H1 (cell line): ENCODE data around the gene CORO1C. TPM values are rescaled to one million over a fixed set of nuclear protein-coding genes. Genes with fewer than 3 reads are reported as not detected.
"Not testable (repeated sequence)": the region's sequence is repeated elsewhere in the genome, so short reads cannot be mapped to it uniquely, and the experiment has no call there.

Source experiments
- CTCF ChIA-PET: fragments of 300-600 bp; sonication (Branson Sonifier 250); formaldehyde crosslinking; loops from one replicate; lab custom pipeline; 2021; ENCODE audit not compliant: partially characterized antibody; lab: Charles Lee
- POLR2A ChIA-PET: fragments of 300-600 bp; sonication (Branson Sonifier 250); formaldehyde crosslinking; loops from one replicate; lab custom pipeline; 2021; ENCODE audit warnings: inconsistent platforms; ENCODE audit not compliant: partially characterized antibody; lab: Charles Lee
- DNase-seq, 2 experiments: peaks; one replicate each; pipeline versions ENCODE4 v3.0.0 to v3.0.0-alpha.2; 2010 to 2022; ENCODE audit warnings: low spot score in 2 of 2, low read depth in 1 of 2, mixed read lengths in 1 of 2
- FAIRE-seq: peaks from 2 replicates; lab custom pipeline; 2011; peaks lifted over from hg19 to GRCh38; lab: Jason Lieb, UNC
- H2AFZ ChIP-seq: 2 replicates; pipeline ENCODE4 v1.8.1; 2012; ENCODE audit warnings: low read length, inconsistent platforms
- H2AK5ac ChIP-seq: 2 replicates; pipeline ENCODE4 v1.6.1; 2013; ENCODE audit warnings: low read depth, low read length
- H2BK120ac ChIP-seq: replicated peaks from 2 replicates; pipeline ENCODE3; 2013; ENCODE audit warnings: low read depth, low read length, inconsistent platforms
- H2BK12ac ChIP-seq: 2 replicates; pipeline ENCODE4 v1.6.1; 2013; ENCODE audit warnings: low read depth, low read length
- H2BK15ac ChIP-seq: 2 replicates; pipeline ENCODE4 v1.6.1; 2013; ENCODE audit warnings: low read length
- H2BK20ac ChIP-seq: 2 replicates; pipeline ENCODE4 v1.6.1; 2013; ENCODE audit warnings: low read length
- H2BK5ac ChIP-seq: 2 replicates; pipeline ENCODE4 v1.6.1; 2013; ENCODE audit warnings: low read depth, low read length
- H3K14ac ChIP-seq: 2 replicates; pipeline ENCODE4 v1.6.1; 2013; ENCODE audit warnings: inconsistent platforms; ENCODE audit not compliant: insufficient read length
- H3K18ac ChIP-seq: 2 replicates; pipeline ENCODE4 v1.6.1; 2013; ENCODE audit warnings: low read length; ENCODE audit errors: extremely low read depth
- H3K23ac ChIP-seq: 2 replicates; pipeline ENCODE4 v1.6.1; 2013; ENCODE audit warnings: inconsistent platforms; ENCODE audit not compliant: insufficient read length
- H3K23me2 ChIP-seq: 2 replicates; pipeline ENCODE4 v1.6.1; 2013; ENCODE audit warnings: low read depth, low read length
- H3K27ac ChIP-seq: 2 replicates; pipeline ENCODE4 v1.6.1; 2011; ENCODE audit warnings: low read depth, low read length, inconsistent platforms
- H3K27me3 ChIP-seq, 4 experiments: replicated peaks in 1 of 4; 1 replicate in 1 of 4; 2 replicates in 3 of 4; pipeline versions ENCODE4 v1.6.1 to v1.8.1; 2011 to 2013; ENCODE audit warnings: low read length in 3 of 4, mild to moderate bottlenecking in 3 of 4, inconsistent platforms in 2 of 4, mixed read lengths in 2 of 4, moderate library complexity in 1 of 4; ENCODE audit not compliant: control insufficient read depth in 3 of 4, insufficient read depth in 3 of 4; ENCODE audit errors: extremely low read depth in 1 of 4
- H3K36me3 ChIP-seq, 4 experiments: 2 replicates each; pipeline versions ENCODE4 v1.6.1 to v1.8.1; 2011 to 2013; ENCODE audit warnings: mild to moderate bottlenecking in 4 of 4, low read length in 3 of 4, moderate library complexity in 2 of 4, control low read depth in 1 of 4, inconsistent platforms in 1 of 4; ENCODE audit not compliant: insufficient read depth in 4 of 4, control insufficient read depth in 2 of 4
- H3K4ac ChIP-seq: replicated peaks from 2 replicates; pipeline ENCODE3; 2013; ENCODE audit warnings: low read length, low read depth, mixed read lengths, inconsistent platforms; ENCODE audit not compliant: insufficient read length
- H3K4me1 ChIP-seq, 4 experiments: replicated peaks in 1 of 4; 1 replicate in 1 of 4; 2 replicates in 3 of 4; pipeline versions ENCODE4 v1.6.1 to v1.8.1; 2011 to 2013; ENCODE audit warnings: low read length in 3 of 4, inconsistent platforms in 2 of 4, mixed read lengths in 1 of 4; ENCODE audit not compliant: insufficient read depth in 4 of 4, control insufficient read depth in 3 of 4
- H3K4me2 ChIP-seq, 2 experiments: 2 replicates each; pipeline versions ENCODE4 v1.6.1 to v1.8.1; 2011 to 2013; ENCODE audit warnings: low read depth in 2 of 2, low read length in 2 of 2, control low read depth in 1 of 2, inconsistent platforms in 1 of 2, mild to moderate bottlenecking in 1 of 2; ENCODE audit not compliant: insufficient read depth in 1 of 2
- H3K4me3 ChIP-seq, 4 experiments: fragments of 200-600, 300-600 bp in 1 of 4; sonication (generic), shearing (Covaris generic), sonication (Bioruptor Twin) in 1 of 4; 2 replicates each; pipeline versions ENCODE4 v1.5.1 to v1.8.1; 2011 to 2016; ENCODE audit warnings: low read length in 4 of 4, low read depth in 3 of 4, control low read depth in 2 of 4, inconsistent platforms in 2 of 4, mild to moderate bottlenecking in 2 of 4, mixed read lengths in 1 of 4, moderate library complexity in 1 of 4; ENCODE audit not compliant: insufficient read depth in 2 of 4; ENCODE audit errors: extremely low read depth in 1 of 4
- H3K56ac ChIP-seq: replicated peaks from 2 replicates; pipeline ENCODE3; 2013; ENCODE audit warnings: low read depth, mild to moderate bottlenecking, mixed read lengths, low read length, inconsistent platforms; ENCODE audit not compliant: insufficient read length
- H3K79me1 ChIP-seq: 2 replicates; pipeline ENCODE4 v1.6.1; 2013; ENCODE audit warnings: low read depth, low read length, control low read depth
- H3K79me2 ChIP-seq, 2 experiments: 2 replicates each; pipeline versions ENCODE4 v1.6.1 to v1.8.1; 2012 to 2013; ENCODE audit warnings: low read length in 2 of 2, mild to moderate bottlenecking in 2 of 2, inconsistent platforms in 1 of 2; ENCODE audit not compliant: insufficient read depth in 2 of 2, control insufficient read depth in 1 of 2
- H3K9ac ChIP-seq, 4 experiments: replicated peaks in 1 of 4; 1 replicate in 1 of 4; 2 replicates in 3 of 4; pipeline versions ENCODE4 v1.6.1 to v1.8.1; 2011 to 2013; ENCODE audit warnings: low read depth in 3 of 4, low read length in 3 of 4, control low read depth in 2 of 4, mild to moderate bottlenecking in 2 of 4, moderate library complexity in 2 of 4, inconsistent platforms in 1 of 4; ENCODE audit errors: extremely low read depth in 1 of 4
- H3K9me3 ChIP-seq, 2 experiments: 2 replicates each; pipeline versions ENCODE4 v1.6.1 to v1.8.1; 2012 to 2013; ENCODE audit warnings: mild to moderate bottlenecking in 2 of 2, moderate library complexity in 2 of 2, control low read depth in 1 of 2, inconsistent platforms in 1 of 2, low read depth in 1 of 2, low read length in 1 of 2, mixed read lengths in 1 of 2; ENCODE audit not compliant: insufficient read depth in 2 of 2
- H4K20me1 ChIP-seq, 2 experiments: replicated peaks in 1 of 2; 2 replicates each; pipeline versions ENCODE3 to v1.8.1; 2011 to 2013; ENCODE audit warnings: inconsistent platforms in 2 of 2, low read length in 2 of 2, mild to moderate bottlenecking in 1 of 2; ENCODE audit not compliant: insufficient read depth in 2 of 2, control insufficient read depth in 1 of 2
- H4K5ac ChIP-seq: 2 replicates; pipeline ENCODE4 v1.6.1; 2013; ENCODE audit warnings: low read length, low read depth, mixed read lengths, inconsistent platforms; ENCODE audit not compliant: insufficient read length
- H4K8ac ChIP-seq: 2 replicates; pipeline ENCODE4 v1.8.0; 2013; ENCODE audit warnings: mild to moderate bottlenecking, moderate library complexity, low read length, inconsistent platforms; ENCODE audit not compliant: insufficient read depth; ENCODE audit errors: extremely low read depth
- H4K91ac ChIP-seq: replicated peaks from 2 replicates; pipeline ENCODE3; 2013; ENCODE audit warnings: low read length, mixed read lengths, inconsistent platforms; ENCODE audit not compliant: insufficient read length
- WGBS, 2 experiments: shearing (Covaris generic) in 1 of 2; methylation state at CpG; one replicate each; pipeline versions ENCODE4 v1.1.6 to v1.1.7; 2013 to 2015; ENCODE audit warnings: low lambda C conversion rate in 2 of 2, mixed read lengths in 2 of 2, inconsistent platforms in 1 of 2, low coverage in 1 of 2, missing lambda C conversion rate in 1 of 2; ENCODE audit not compliant: insufficient replicate concordance in 2 of 2, insufficient coverage in 1 of 2, insufficient read length in 1 of 2; ENCODE audit errors: extremely low coverage in 1 of 2, missing lambda C conversion rate in 1 of 2; 5-methylcytosine and 5-hydroxymethylcytosine counted together
- polyA plus RNA-seq, 7 experiments: library from polyadenylated mRNA; depleted of rRNA in 3 of 7; stranded (reverse) in 5 of 7; unstranded in 2 of 7; fragments of >200 nt in 5 of 7; fragments of 200-250 nt in 2 of 7; gene quantifications; 1 replicate in 5 of 7; 2 replicates in 1 of 7; 4 replicates in 1 of 7; pipeline versions ENCODE4 v1.2.1 to v1.2.3, GENCODE V29; 2011 to 2013; ENCODE audit warnings: missing spikeins in 2 of 7, mixed read lengths in 2 of 7
- total RNA-seq: library from RNA; stranded (reverse); fragmentation: NEBNext Ultra II Directional; extraction: Animal tissue kit (Norgen Biotek cat#: 25700); gene quantifications from 2 replicates; pipeline ENCODE4 v1.2.1, GENCODE V29; 2021

Gene CORO1C
- total and polyA plus RNA-seq, 2 of the 8 experiments (the other 6 are each of a cell fraction or from before 2014, with no cell fraction given) = 72.7 to 120 TPM

DNA sequence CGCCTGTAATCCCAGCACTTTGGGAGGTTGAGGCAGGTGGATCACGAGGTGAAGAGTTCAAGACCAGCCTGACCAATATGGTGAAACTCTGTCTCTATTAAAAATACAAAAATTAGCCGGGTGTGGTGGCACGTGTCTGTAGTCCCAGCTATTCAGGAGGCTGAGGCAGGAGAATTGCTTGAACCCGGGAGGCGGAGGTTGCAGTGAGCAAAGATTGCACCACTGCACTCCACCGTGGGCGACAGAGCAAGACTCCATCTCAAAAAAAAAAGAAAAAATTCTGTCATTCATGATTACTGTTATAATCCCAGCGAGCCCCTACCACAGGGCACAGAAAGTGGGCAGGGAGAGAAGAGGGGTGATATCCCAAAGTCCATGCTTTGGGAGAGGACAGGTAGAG is 40.5 kb upstream of the CORO1C start:
- H3K18ac ChIP-seq, POLR2A ChIA-PET, H3K4me2 ChIP-seq, H3K79me2 ChIP-seq, H3K27me3 ChIP-seq, H3K36me3 ChIP-seq, FAIRE-seq, DNase-seq, H3K79me1 ChIP-seq, H2AK5ac ChIP-seq, H4K8ac ChIP-seq, H2BK120ac ChIP-seq, H3K9ac ChIP-seq, H2AFZ ChIP-seq, H2BK5ac ChIP-seq, H3K23ac ChIP-seq, H3K14ac ChIP-seq, H4K5ac ChIP-seq, H3K4ac ChIP-seq, H3K4me3 ChIP-seq, H4K91ac ChIP-seq, H2BK20ac ChIP-seq, H3K9me3 ChIP-seq, H3K23me2 ChIP-seq, H4K20me1 ChIP-seq, H2BK15ac ChIP-seq, H2BK12ac ChIP-seq, H3K56ac ChIP-seq: not testable (repeated sequence)
- H3K27ac ChIP-seq = 0 out of 2 replicates have a peak overlapping the region, but pooled peaks have one; percentile 7
- CTCF ChIA-PET = interaction anchor here (0.6 to 6.1 kb wide), 10 partner anchors 13 to 183 kb away, joined by 3 to 52 read pairs (median 3); no protein-coding TSS in a partner anchor
- 99% methylated on average over 9 of the region's 9 CpGs; no CpG with 5 or more reads in 1 of the 2 experiments for WGBS, 2 experiments
- peaks cover 0 to 15% (median 2%) of the 10 kb centered on the region in 4 experiments; a peak in 3 of 7 replicates for H3K4me1 ChIP-seq
